ENCODE results near the gene LAMB3. TPM values are rescaled to one million over a fixed set of nuclear protein-coding genes. Genes with fewer than 3 reads are reported as not detected.

LAMB3 gene
- total and polyA plus RNA-seq, 12 donors: 8.2 to 117 (median 34.7) TPM

DNA sequence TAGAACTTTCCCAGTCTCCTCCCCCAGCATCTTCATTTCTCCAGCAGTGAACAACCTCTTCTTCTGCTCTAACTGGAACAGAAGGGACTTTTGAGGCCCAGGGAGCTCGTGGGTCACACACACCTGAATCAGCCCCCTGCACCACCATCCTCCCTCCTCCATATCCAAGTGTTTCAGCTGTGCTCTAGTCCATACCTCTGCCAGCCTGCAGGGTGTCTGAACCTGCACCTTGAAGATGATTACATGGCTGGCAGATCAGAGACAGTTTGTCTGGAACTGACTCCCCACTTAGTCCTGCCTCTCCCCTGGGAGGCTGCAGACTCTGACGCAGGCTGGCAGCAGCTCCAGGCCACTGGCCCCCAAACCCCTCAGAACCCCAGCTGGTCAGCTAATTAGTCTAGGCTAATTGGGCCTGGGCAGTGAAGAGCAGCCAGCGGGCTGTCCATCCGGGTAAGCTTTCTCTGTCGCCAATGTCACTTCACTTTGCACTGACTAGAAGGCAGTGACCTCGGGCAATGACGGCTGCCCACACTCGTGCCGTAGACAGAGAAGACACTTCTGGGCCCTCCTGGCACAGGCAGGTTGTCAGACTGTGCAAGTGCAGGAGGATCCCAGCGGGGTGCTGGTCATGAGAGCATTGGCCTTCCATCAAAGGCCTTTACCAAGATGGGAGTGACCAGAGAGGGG is 56.5 kb downstream of the LAMB3 start:
- no peak overlapping the region for H3K27ac ChIP-seq
- no peak overlapping the region for H3K4me3 ChIP-seq
- H3K27me3 ChIP-seq: no peaks in the 10 kb centered on the region
- TF ChIP-seq POLR2A (IDR thresholded peaks at IDR 0.05): no peak
- TF ChIP-seq, protein P1, sequence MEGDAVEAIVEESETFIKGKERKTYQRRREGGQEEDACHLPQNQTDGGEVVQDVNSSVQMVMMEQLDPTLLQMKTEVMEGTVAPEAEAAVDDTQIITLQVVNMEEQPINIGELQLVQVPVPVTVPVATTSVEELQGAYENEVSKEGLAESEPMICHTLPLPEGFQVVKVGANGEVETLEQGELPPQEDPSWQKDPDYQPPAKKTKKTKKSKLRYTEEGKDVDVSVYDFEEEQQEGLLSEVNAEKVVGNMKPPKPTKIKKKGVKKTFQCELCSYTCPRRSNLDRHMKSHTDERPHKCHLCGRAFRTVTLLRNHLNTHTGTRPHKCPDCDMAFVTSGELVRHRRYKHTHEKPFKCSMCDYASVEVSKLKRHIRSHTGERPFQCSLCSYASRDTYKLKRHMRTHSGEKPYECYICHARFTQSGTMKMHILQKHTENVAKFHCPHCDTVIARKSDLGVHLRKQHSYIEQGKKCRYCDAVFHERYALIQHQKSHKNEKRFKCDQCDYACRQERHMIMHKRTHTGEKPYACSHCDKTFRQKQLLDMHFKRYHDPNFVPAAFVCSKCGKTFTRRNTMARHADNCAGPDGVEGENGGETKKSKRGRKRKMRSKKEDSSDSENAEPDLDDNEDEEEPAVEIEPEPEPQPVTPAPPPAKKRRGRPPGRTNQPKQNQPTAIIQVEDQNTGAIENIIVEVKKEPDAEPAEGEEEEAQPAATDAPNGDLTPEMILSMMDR (IDR thresholded peaks at IDR 0.05): no peak
- H3K4me1 ChIP-seq (replicated peaks in 1 of 2): no peaks in the 10 kb centered on the region
- no peaks in the 10 kb centered on the region for H3K9me3 ChIP-seq (replicated peaks in 1 of 3)
- no peak for DNase-seq
- no peaks in the 10 kb centered on the region for H3K36me3 ChIP-seq (replicated peaks in 1 of 2)
- WGBS, 4 donors: 81 to 91% (median 86%) methylated on average over 9 to 10 of the region's 10 CpGs
- intact Hi-C loops (cut with DNase I): no loop called here

DNA sequence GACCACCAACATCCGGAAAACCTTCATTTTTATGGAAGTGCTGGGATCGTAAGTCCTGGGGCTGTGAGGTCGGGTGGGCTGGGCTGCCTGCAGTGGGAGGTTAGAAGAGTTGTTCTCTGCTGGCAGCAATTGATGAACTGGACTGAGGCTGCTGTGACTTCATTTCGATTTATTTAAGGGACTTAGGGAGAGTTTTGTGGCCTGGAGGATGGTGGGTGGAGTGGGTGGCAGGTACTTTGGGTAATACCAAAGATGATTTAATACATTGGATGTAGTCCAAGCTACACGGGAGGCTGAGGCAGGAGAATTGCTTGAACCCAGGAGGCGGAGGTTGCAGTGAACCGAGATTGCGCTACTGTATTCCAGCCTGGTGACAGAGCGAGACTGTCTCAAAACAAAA is 57.2 kb downstream of the LAMB3 start:
- DNase-seq: no peak
- Histone ChIP-seq H3K36me3 (replicated peaks in 1 of 2) (no peaks in the 10 kb centered on the region), H3K9me3 (replicated peaks in 1 of 3) (no peaks in the 10 kb centered on the region), H3K27me3 (no peaks in the 10 kb centered on the region), H3K4me1 (replicated peaks in 1 of 2) (no peaks in the 10 kb centered on the region), H3K27ac (no peak overlapping the region), H3K4me3 (no peak overlapping the region)
- 67 to 74% (median 73%) methylated on average over 9 of the region's 9 CpGs for WGBS, 4 donors
- TF ChIP-seq POLR2A (IDR thresholded peaks at IDR 0.05): no peak
- TF ChIP-seq, protein P1 (IDR thresholded peaks at IDR 0.05): no peak
- intact Hi-C loops (cut with DNase I): no loop called here

DNA sequence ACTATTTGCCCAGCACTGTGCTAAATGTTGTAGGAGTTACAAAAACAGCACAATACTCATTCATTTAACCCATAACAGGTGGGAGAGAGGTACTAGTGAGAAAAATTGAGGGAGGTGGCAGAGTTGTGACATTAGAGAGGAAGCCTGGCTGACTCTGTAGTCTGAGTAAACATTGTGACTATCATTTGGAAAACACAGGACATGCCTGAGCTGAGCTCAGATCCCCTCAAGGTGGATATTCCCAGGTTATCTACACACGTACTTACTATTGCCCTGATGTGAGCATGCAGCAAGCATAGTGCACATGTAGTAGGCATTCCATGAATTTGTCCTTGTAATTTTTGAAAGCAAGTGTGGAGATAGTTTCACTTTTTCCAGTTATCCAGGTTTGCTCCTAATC is 57.8 kb downstream of the LAMB3 start:
- no peak for DNase-seq
- Histone ChIP-seq H3K27ac (no peak overlapping the region), H3K4me1 (replicated peaks in 1 of 2) (no peaks in the 10 kb centered on the region), H3K27me3 (no peaks in the 10 kb centered on the region), H3K36me3 (replicated peaks in 1 of 2) (no peaks in the 10 kb centered on the region), H3K4me3 (no peak overlapping the region), H3K9me3 (replicated peaks in 1 of 3) (no peaks in the 10 kb centered on the region)
- intact Hi-C loops (cut with DNase I): no loop called here
- TF ChIP-seq, protein P1 (IDR thresholded peaks at IDR 0.05): no peak
- 47 to 74% (median 57%) methylated on average over 1 of the region's 1 CpG for WGBS, 4 donors

DNA sequence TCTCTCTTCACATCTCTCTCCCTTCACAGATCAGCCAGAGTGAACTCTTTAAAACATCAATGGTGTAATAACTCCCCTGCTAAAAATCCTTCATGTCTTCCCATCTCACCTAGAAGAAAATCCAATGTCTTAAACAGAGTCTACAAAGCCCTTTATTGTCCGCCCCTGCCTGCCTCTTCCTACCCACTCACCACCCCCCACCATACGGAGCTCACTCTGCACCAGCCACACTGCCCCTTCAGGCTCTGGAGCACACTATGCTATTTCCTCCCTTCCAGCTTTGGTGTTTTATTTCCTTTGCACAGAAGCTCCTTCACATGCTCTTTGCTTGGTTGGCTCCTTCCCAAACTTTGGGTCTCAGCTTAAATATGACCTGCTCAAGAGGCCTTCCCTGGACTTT is 58.5 kb downstream of the LAMB3 start:
- Histone ChIP-seq H3K27me3 (no peaks in the 10 kb centered on the region), H3K4me1 (replicated peaks in 1 of 2) (no peaks in the 10 kb centered on the region), H3K4me3 (no peak overlapping the region), H3K36me3 (replicated peaks in 1 of 2) (no peaks in the 10 kb centered on the region), H3K9me3 (replicated peaks in 1 of 3) (no peaks in the 10 kb centered on the region), H3K27ac (no peak overlapping the region)
- TF ChIP-seq, protein P1 (IDR thresholded peaks at IDR 0.05): no peak
- TF ChIP-seq POLR2A (IDR thresholded peaks at IDR 0.05): no peak
- intact Hi-C loops (cut with DNase I): no loop called here
- DNase-seq: no peak
- 64 to 67% (median 65%) methylated on average over 2 of the region's 2 CpGs for WGBS, 4 donors

All from adrenal gland (tissue), 12 donors.